CD4-positive, alpha-beta T cell treated with Interleukin-4 for 4 hours (primary cell): ENCODE measurements around the gene SLC7A8.

Source experiments
- DNase-seq: peaks from one replicate; pipeline ENCODE4 v3.0.0-alpha.2; 2020

Gene SLC7A8

DNA sequence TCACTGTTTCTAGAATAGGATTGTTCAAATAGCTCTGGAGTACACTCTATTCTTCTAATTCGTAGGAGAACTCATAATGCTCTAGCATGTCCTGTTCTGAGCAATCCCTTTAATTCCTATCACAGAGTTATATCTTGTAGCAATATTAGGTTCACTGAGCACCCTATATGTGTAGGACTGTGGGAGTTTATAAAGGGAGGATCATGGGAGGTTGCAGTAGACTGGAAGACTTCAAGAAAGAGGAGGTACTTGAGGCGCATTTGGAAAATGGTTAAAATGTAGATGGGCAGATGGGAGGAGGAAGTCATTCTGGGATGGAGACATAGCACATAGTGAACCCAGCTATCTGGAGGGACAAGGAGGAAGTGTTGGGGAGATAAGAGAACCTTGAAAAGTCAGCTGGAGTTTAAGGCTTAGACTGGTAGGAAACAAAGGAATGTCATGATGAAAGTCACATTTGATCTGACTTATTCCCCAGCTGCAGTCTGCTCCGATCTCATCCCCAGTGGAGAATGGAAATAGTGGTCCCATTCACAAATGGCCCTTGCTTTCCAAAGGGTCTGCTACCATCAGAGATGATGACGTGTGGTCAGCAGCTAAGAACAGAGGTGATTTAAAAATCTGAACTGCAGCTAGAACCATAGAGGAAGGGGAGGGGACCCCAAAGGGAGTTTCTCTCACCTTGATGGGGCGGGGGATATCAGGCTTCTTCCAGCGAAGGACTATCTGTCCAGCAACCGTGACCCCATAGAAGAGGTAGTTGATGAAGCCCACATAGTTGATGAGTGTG lies 54.3 kb downstream of the SLC7A8 start:
- DNase-seq = no peak

GRCh38 chr14:23127861-23128260 lies 55.6 kb downstream of the SLC7A8 start:
- no peak for DNase-seq

- no peak for DNase-seq
Observed at GRCh38 chr14:23126548-23127278, 56.7 kb downstream of the SLC7A8 start.

DNA sequence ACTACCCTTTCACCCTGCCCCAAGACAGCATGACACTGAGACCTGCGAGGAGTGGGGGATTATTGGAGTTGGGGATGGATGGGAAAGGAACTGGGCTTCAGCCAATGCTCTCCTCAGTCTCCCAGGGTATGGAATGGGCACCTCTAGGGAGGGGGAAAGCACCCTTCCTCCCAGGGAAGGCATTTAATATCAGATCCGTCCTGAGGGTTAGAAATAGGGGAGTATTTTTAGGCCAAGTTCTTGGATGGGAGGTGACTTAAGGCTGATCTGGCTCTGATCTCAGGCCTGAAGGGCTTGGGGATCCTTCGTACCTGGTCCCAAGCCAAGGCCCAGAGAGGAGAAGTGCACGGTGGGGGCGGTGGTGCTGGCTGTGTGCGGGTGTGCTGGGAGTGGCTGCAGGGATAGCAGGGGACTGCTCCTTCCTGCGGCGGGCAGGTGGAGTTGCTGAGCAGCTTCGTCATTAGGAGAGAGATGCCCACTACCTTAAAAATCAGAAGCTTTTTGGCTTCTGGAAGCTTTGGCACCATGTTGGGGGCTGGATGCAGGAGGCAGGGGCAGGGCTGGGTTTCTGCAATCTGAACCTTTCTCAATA lies 57.4 kb downstream of the SLC7A8 start:
- no peak for DNase-seq

DNA sequence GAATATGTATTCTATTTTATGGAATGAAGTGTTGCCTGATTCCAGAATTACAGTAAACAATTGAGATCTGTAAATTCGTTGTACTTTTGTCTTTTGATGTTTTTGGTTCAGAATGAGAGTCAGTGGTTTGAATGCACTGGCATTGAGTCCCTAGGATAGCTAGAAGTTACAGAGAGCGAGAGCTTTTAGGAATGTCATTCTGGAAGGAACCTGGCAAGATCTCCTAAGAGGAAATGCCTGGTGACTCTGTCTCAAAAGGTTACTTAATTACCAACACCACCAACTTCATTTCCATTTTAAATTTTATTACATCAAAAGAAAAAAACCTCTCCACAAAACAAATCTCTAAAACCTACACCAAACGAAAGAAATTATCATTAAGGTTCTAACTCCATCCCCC lies 58.4 kb downstream of the SLC7A8 start:
- no peak for DNase-seq

GRCh38 chr14:23124337-23124954 lies 59.0 kb downstream of the SLC7A8 start:
- no peak for DNase-seq

DNA sequence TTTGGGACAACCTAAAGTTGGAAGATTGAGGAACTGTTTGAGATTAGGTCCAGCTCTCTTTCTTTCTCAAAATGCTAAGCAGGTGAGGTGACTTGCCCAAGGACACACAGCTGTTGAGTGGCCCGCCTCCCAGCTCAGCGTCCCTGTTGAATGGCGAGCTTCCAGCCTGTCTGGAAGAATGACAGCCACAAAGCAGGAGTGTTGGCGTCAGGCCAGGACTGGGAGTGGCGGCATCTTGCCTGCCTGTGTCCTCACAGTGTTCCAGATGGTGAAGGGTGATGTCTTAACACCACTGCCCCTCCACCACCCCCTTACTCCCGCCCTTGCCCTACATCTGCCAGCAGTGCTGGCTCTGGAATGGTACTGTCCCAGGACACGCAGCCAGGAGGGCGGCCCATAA lies 60.0 kb downstream of the SLC7A8 start:
- DNase-seq = no peak

DNA sequence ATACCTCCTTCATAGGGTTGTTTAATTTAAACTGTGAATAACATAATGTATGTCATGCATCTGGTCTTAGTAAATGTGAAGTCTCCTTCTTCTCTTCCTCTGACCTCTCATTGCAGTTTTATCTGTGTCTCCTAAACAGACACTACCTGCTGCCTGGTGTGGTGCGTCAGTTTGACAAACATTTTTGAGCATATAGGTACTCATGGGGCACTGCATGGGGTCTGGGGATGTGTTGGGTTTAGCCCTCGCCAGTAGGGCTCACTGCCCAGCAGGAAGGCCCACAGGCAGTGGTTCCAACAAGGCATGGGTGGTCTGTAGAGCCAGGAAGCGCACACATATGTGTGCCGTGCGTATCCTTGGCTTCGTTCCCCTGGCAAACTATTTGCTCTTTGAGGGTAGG lies 61.4 kb downstream of the SLC7A8 start:
- no peak for DNase-seq

DNA sequence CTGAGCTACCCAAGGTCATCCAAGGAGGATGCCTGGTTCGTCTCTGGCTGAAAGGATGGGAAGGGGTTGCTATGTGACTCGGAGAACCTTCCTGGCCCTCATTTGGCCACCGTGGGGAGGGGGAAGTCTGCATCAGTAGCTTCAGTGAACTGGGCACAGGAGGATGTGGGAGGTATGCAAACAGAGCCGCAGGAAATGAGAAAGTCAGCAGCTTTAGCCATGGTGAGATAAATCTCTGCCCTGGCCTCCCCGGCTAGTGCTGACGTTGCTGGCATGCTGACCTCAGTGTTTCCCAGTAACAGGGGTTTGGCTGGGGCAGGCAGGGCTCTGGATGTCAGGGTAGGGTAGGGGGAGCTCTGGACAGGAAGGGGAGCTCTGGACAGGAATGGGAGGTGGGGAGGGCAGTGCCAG lies 62.1 kb downstream of the SLC7A8 start:
- no peak for DNase-seq

DNA sequence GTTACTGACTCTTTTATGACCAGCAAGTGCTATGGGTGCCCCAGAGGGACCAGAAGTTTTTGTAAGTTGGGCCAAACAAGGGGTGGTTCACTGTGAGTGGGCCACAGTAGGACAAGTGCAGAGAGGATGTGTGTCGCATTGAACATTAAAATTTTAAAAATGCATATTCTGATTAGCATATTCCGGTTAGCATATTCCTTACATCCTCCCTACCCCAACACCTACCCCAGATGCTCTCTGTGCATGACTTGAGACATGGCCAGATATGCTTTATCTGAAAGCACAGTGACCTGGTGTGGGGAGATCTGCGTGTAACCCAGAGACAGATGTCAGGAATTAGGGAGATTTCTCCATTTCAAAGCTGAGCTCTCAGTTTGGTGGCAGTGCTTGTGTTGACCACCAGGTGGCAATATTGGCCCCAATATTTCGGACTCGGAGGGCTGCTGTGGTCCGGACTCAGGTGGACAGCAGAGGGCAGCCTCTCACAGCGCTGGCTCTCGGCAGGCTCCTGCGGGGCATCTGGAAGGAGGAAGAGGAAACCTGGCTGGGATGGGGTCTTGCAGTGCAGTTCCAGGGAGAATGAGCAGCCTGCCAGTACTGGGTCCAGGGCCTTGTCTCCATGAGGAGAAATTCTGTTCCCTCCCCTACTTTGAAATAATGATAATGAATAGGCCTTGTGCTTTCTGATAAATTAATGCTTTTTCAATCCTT lies 62.8 kb downstream of the SLC7A8 start:
- DNase-seq = peak; percentile 76

GRCh38 chr14:23119363-23120327 lies 63.8 kb downstream of the SLC7A8 start:
- DNase-seq = peak; percentile 30

- DNase-seq = no peak
Observed at GRCh38 chr14:23118506-23119362, 64.7 kb downstream of the SLC7A8 start, which contains the start of gene CEBPE. TSS of gene CEBPE (minus strand) at chr14:23119255. CDS start at chr14:23119091, 164 bp downstream.

GRCh38 chr14:23117371-23118020 lies 66.0 kb downstream of the SLC7A8 start:
- DNase-seq = no peak

DNA sequence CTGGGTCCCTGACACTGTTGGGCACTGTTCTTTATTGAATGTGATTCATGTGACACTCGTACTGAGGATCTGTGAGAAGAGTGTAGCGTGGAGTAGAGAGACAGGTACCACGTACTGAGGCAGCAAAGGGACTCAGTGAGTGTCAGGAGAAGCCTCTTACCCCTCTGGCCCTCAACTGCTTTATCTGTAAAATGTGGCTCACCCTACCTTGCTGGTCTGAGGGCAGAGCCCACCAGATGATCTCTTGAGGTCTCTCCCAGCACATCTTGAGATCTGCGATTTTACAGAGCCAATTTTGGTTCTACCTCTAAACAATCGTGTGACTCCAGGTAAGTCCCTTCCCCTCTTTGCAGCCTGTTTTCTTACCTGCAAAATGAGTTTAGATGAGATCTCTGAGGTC lies 67.5 kb downstream of the SLC7A8 start:
- no peak for DNase-seq

DNA sequence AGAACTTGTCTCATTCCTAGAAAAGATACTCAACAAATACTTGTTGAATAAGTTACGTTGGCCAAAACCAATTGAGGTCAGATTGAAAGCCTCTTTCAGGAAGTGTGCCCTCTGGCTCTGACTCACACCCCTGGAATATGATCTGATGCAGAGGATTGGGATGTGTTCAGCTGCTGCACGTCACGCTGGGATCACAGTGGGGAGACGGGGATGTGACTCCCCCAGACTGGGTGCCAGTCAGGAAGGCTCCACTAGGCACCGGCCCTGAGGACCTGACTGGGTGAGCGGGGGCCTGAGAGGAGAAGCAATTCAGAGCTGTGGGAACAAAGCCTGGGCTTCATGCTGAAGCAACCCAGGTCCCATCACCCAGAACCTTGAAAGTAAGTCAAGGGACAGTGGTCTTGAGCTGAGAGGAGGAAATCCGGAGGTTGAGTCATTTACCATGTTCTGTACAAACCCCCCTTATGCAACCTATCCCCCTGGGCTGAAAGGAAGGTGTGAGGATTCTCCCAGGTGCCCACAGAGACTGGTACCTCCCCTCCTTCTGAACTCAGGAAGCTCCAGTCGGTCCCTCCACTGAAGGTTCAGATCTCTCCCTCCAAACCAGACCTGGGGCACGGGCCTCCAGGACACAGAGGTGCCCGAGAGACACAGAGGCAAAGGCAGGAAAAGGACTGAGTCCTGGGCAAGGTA lies 68.3 kb downstream of the SLC7A8 start:
- no peak for DNase-seq

DNA sequence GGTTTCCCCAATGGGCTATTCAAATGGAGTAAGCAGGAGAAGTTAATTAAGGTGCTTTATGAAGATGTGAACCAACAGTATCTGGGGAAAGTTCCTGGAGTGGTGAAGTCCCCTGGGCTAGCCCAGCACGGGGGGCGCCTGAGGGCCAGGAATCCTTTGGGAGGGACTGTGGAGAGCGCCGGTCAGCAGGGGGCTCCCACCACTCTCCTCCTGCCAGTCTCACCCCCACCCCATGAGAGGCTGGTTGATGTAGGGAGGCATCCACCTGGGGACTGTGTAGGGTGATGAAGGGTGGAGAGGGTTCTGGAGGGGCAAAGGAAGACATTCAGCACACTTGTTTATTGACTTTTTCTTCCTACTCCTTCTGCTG lies 68.8 kb downstream of the SLC7A8 start:
- DNase-seq = no peak

GRCh38 chr14:23114120-23114458 lies 69.4 kb downstream of the SLC7A8 start:
- no peak for DNase-seq

- DNase-seq = no peak
Observed at GRCh38 chr14:23113431-23114119, 69.9 kb downstream of the SLC7A8 start.
